Measurements from ENCODE around the gene FGF14.

FGF14 gene

GRCh38 chr13:102018716-102019115 lies 383.1 kb downstream of the FGF14 start:
- ChIA-PET POLR2A (no interaction called here), CTCF (no interaction called here)
- Histone ChIP-seq H3K4me1 (ENCODE audit: control insufficient read depth, insufficient read depth, low read length) (no peaks in the 10 kb centered on the region), H3K9me3 (ENCODE audit: control insufficient read depth, insufficient read depth, low read depth, low read length) (no peaks in the 10 kb centered on the region), H3K4me3 (ENCODE audit: low read depth, low read length) (no peak overlapping the region), H3K27ac (ENCODE audit: extremely low read depth, low read depth, low read length) (no peak overlapping the region), H3K36me3 (ENCODE audit: control insufficient read depth in 2 of 2, insufficient read depth in 1 of 2, low read length in 2 of 2) (no peaks in the 10 kb centered on the region)
- TF ChIP-seq ZNF658 (tag by site-specific recombination; IDR thresholded peaks at IDR 0.05) (no peak), ZSCAN18 (tag by site-specific recombination; IDR thresholded peaks at IDR 0.05) (no peak), TSHZ1 (tag by site-specific recombination; IDR thresholded peaks at IDR 0.05; ENCODE audit: borderline replicate concordance) (no peak), ZNF223 (tag by site-specific recombination; IDR thresholded peaks at IDR 0.05) (no peak), ZNF544 (tag by site-specific recombination; IDR thresholded peaks at IDR 0.05) (no peak), ZNF202 (tag by site-specific recombination; IDR thresholded peaks at IDR 0.05; ENCODE audit: borderline replicate concordance) (no peak), ZBTB1 (tag by site-specific recombination; IDR thresholded peaks at IDR 0.05) (no peak), ZNF18 (tag by site-specific recombination; IDR thresholded peaks at IDR 0.05) (no peak), ZNF114 (tag by site-specific recombination; IDR thresholded peaks at IDR 0.05) (no peak)
- TF ChIP-seq, protein P1, sequence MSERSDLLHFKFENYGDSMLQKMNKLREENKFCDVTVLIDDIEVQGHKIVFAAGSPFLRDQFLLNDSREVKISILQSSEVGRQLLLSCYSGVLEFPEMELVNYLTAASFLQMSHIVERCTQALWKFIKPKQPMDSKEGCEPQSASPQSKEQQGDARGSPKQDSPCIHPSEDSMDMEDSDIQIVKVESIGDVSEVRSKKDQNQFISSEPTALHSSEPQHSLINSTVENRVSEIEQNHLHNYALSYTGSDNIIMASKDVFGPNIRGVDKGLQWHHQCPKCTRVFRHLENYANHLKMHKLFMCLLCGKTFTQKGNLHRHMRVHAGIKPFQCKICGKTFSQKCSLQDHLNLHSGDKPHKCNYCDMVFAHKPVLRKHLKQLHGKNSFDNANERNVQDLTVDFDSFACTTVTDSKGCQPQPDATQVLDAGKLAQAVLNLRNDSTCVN (tag by site-specific recombination; optimal IDR thresholded peaks at IDR 0.05), result no peak

DNA sequence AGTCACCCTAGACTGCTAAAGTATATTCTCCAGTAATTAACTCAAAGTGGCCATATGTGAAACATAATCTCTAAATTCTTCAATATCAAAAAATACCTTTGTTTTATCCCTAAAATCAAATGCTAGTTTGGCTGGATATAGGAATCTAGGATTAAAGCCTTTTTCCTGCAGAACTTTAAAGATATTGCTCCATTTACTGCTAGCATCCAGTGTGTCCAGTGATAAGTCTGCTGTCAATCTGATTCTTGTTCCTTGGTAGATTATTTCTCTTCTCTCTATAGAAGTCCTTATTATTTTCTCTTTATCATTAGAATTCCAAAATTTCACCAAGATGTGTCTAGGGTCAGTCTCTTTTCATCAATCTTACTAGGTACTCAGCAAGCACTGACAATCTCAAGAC lies 384.6 kb downstream of the FGF14 start:
- Histone ChIP-seq H3K4me3 (ENCODE audit: low read depth, low read length) (no peak overlapping the region), H3K27ac (ENCODE audit: extremely low read depth, low read depth, low read length) (no peak overlapping the region), H3K36me3 (ENCODE audit: control insufficient read depth in 2 of 2, insufficient read depth in 1 of 2, low read length in 2 of 2) (no peaks in the 10 kb centered on the region), H3K4me1 (ENCODE audit: control insufficient read depth, insufficient read depth, low read length) (no peaks in the 10 kb centered on the region), H3K9me3 (ENCODE audit: control insufficient read depth, insufficient read depth, low read depth, low read length) (no peaks in the 10 kb centered on the region)
- TF ChIP-seq ZNF157 (tag by site-specific recombination; IDR thresholded peaks at IDR 0.05), result no peak
- no peak for TF ChIP-seq ZSCAN18 (tag by site-specific recombination; IDR thresholded peaks at IDR 0.05)
- TF ChIP-seq, protein P2, sequence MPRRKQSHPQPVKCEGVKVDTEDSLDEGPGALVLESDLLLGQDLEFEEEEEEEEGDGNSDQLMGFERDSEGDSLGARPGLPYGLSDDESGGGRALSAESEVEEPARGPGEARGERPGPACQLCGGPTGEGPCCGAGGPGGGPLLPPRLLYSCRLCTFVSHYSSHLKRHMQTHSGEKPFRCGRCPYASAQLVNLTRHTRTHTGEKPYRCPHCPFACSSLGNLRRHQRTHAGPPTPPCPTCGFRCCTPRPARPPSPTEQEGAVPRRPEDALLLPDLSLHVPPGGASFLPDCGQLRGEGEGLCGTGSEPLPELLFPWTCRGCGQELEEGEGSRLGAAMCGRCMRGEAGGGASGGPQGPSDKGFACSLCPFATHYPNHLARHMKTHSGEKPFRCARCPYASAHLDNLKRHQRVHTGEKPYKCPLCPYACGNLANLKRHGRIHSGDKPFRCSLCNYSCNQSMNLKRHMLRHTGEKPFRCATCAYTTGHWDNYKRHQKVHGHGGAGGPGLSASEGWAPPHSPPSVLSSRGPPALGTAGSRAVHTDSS (tag by site-specific recombination; IDR thresholded peaks at IDR 0.05), result no peak
- TF ChIP-seq, protein P3, sequence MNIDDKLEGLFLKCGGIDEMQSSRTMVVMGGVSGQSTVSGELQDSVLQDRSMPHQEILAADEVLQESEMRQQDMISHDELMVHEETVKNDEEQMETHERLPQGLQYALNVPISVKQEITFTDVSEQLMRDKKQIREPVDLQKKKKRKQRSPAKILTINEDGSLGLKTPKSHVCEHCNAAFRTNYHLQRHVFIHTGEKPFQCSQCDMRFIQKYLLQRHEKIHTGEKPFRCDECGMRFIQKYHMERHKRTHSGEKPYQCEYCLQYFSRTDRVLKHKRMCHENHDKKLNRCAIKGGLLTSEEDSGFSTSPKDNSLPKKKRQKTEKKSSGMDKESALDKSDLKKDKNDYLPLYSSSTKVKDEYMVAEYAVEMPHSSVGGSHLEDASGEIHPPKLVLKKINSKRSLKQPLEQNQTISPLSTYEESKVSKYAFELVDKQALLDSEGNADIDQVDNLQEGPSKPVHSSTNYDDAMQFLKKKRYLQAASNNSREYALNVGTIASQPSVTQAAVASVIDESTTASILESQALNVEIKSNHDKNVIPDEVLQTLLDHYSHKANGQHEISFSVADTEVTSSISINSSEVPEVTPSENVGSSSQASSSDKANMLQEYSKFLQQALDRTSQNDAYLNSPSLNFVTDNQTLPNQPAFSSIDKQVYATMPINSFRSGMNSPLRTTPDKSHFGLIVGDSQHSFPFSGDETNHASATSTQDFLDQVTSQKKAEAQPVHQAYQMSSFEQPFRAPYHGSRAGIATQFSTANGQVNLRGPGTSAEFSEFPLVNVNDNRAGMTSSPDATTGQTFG (tag by site-specific recombination; IDR thresholded peaks at IDR 0.05; ENCODE audit: borderline replicate concordance), result no peak
- TF ChIP-seq ZNF785 (tag by site-specific recombination; IDR thresholded peaks at IDR 0.05), result no peak
- no peak for TF ChIP-seq ZNF501 (tag by site-specific recombination; IDR thresholded peaks at IDR 0.05)
- ChIA-PET CTCF (interaction anchor here (0.7 kb wide), 1 partner anchor 1512 kb away, joined by 3 read pairs; no protein-coding TSS in a partner anchor), POLR2A (no interaction called here)
